Stimulated activated effector memory CD8-positive, alpha-beta T cell treated with anti-CD3 and anti-CD28 coated beads, Interleukin-12 subunit alpha, Interleukin-12 subunit beta, amount 100 ng/mL, for 72 hours (primary cell): ENCODE measurements around the gene ARHGAP45.

Source experiments
- ATAC-seq: fragments of 150-1000 bp; cut with Tn5 transposase; 2 replicates; pipeline ENCODE4 v1.10.0; 2021
- DNase-seq, 2 donors: peaks; one replicate each; pipeline ENCODE4 v3.0.0; 2021 to 2022; ENCODE audit warnings: low spot score in 2 of 2
- H3K27ac Mint-ChIP-seq: one replicate; pipeline ENCODE4 v1.8.0; 2022; ENCODE audit warnings: mild to moderate bottlenecking, mixed read lengths
- H3K36me3 Mint-ChIP-seq: one replicate; pipeline ENCODE4 v1.8.0; 2022; ENCODE audit warnings: mild to moderate bottlenecking, mixed read lengths
- H3K4me1 Mint-ChIP-seq: one replicate; pipeline ENCODE4 v1.8.0; 2022; ENCODE audit warnings: mixed read lengths
- H3K4me3 Mint-ChIP-seq: one replicate; pipeline ENCODE4 v1.8.0; 2022; ENCODE audit warnings: mild to moderate bottlenecking, mixed read lengths
- H3K9me3 Mint-ChIP-seq: one replicate; pipeline ENCODE4 v1.8.0; 2022; ENCODE audit warnings: mixed read lengths

ARHGAP45 gene

GRCh38 chr19:1082928-1083816 is 16.2 kb downstream of the ARHGAP45 start:
- H3K4me1 Mint-ChIP-seq = peaks cover 34% of the 10 kb centered on the region

GRCh38 chr19:1084024-1084868 is 17.3 kb downstream of the ARHGAP45 start:
- Mint-ChIP-seq H3K36me3 (peaks cover 100% of the 10 kb centered on the region), H3K4me1 (peaks cover 45% of the 10 kb centered on the region), H3K4me3 (no peak overlapping the region), H3K27ac (peak overlapping the region; percentile 94), H3K9me3 (no peaks in the 10 kb centered on the region)
- DNase-seq (no peak), ATAC-seq (no peak)

More at GRCh38 chr19:1082928-1083816, 16.2 kb downstream of the ARHGAP45 start:
- Mint-ChIP-seq H3K4me3 (no peak overlapping the region), H3K36me3 (peaks cover 100% of the 10 kb centered on the region), H3K27ac (peak overlapping the region; percentile 74), H3K9me3 (no peaks in the 10 kb centered on the region)
- DNase-seq (no peak), ATAC-seq (no peak)

- ATAC-seq (no peak), DNase-seq (no peak)
- peak overlapping the region; percentile 94 for H3K27ac Mint-ChIP-seq
- H3K9me3 Mint-ChIP-seq = no peaks in the 10 kb centered on the region
- no peak overlapping the region for H3K4me3 Mint-ChIP-seq
- peaks cover 100% of the 10 kb centered on the region for H3K36me3 Mint-ChIP-seq
- peaks cover 48% of the 10 kb centered on the region for H3K4me1 Mint-ChIP-seq
These were observed 18.2 kb downstream of the ARHGAP45 start for GRCh38 chr19:1085053-1085658.

- H3K4me1 Mint-ChIP-seq = peaks cover 48% of the 10 kb centered on the region
- peak overlapping the region; percentile 94 for H3K27ac Mint-ChIP-seq
- H3K9me3 Mint-ChIP-seq = no peaks in the 10 kb centered on the region
- no peak overlapping the region for H3K4me3 Mint-ChIP-seq
- peaks cover 100% of the 10 kb centered on the region for H3K36me3 Mint-ChIP-seq
- ATAC-seq (no peak), DNase-seq (no peak)
These were observed 18.9 kb downstream of the ARHGAP45 start for GRCh38 chr19:1085676-1086442.

- ATAC-seq (no peak), DNase-seq (no peak)
- Mint-ChIP-seq H3K27ac (peak overlapping the region; percentile 94), H3K36me3 (peaks cover 100% of the 10 kb centered on the region), H3K4me3 (no peak overlapping the region), H3K4me1 (peaks cover 46% of the 10 kb centered on the region), H3K9me3 (no peaks in the 10 kb centered on the region)
These were observed 19.6 kb downstream of the ARHGAP45 start for GRCh38 chr19:1086613-1087012.

- Mint-ChIP-seq H3K27ac (peak overlapping the region; percentile 94), H3K4me3 (peak overlapping the region; percentile 30), H3K9me3 (no peaks in the 10 kb centered on the region), H3K4me1 (peaks cover 44% of the 10 kb centered on the region), H3K36me3 (peaks cover 100% of the 10 kb centered on the region)
- DNase-seq = no peak
- peak; percentile 27 for ATAC-seq
These were observed 20.9 kb downstream of the ARHGAP45 start for GRCh38 chr19:1087813-1088415.

GRCh38 chr19:1088416-1089010 is 21.5 kb downstream of the ARHGAP45 start:
- H3K36me3 Mint-ChIP-seq = peaks cover 100% of the 10 kb centered on the region
- DNase-seq (no peak), ATAC-seq (peak; percentile 6)
- peak overlapping the region; percentile 30 for H3K4me3 Mint-ChIP-seq
- peaks cover 48% of the 10 kb centered on the region for H3K4me1 Mint-ChIP-seq
- peak overlapping the region; percentile 94 for H3K27ac Mint-ChIP-seq
- H3K9me3 Mint-ChIP-seq = no peaks in the 10 kb centered on the region

- Mint-ChIP-seq H3K4me1 (peaks cover 53% of the 10 kb centered on the region), H3K4me3 (no peak overlapping the region), H3K27ac (peak overlapping the region; percentile 94), H3K9me3 (no peaks in the 10 kb centered on the region), H3K36me3 (peaks cover 97% of the 10 kb centered on the region)
- no peak for DNase-seq
- no peak for ATAC-seq
These were observed 22.3 kb downstream of the ARHGAP45 start for GRCh38 chr19:1089126-1089771.

GRCh38 chr19:1089891-1090290 is 22.9 kb downstream of the ARHGAP45 start:
- ATAC-seq = peak; percentile 52
- H3K27ac Mint-ChIP-seq = peak overlapping the region; percentile 94
- no peak overlapping the region for H3K4me3 Mint-ChIP-seq
- DNase-seq = no peak
- peaks cover 96% of the 10 kb centered on the region for H3K36me3 Mint-ChIP-seq
- no peaks in the 10 kb centered on the region for H3K9me3 Mint-ChIP-seq
- H3K4me1 Mint-ChIP-seq = peaks cover 56% of the 10 kb centered on the region

GRCh38 chr19:1090731-1091543 is 24.0 kb downstream of the ARHGAP45 start:
- peaks cover 58% of the 10 kb centered on the region for H3K4me1 Mint-ChIP-seq
- peak overlapping the region; percentile 40 for H3K4me3 Mint-ChIP-seq
- H3K27ac Mint-ChIP-seq = peak overlapping the region; percentile 78
- ATAC-seq (peak; percentile 19), DNase-seq (no peak)
- H3K36me3 Mint-ChIP-seq = peaks cover 95% of the 10 kb centered on the region
- no peaks in the 10 kb centered on the region for H3K9me3 Mint-ChIP-seq

- H3K4me3 Mint-ChIP-seq = peak overlapping the region; percentile 40
- peaks cover 65% of the 10 kb centered on the region for H3K4me1 Mint-ChIP-seq
- H3K9me3 Mint-ChIP-seq = no peaks in the 10 kb centered on the region
- ATAC-seq (no peak), DNase-seq (no peak)
- peaks cover 87% of the 10 kb centered on the region for H3K36me3 Mint-ChIP-seq
- peak overlapping the region; percentile 78 for H3K27ac Mint-ChIP-seq
These were observed 24.7 kb downstream of the ARHGAP45 start for GRCh38 chr19:1091544-1092175.

GRCh38 chr19:1093330-1093729 is 26.4 kb downstream of the ARHGAP45 start:
- peaks cover 62% of the 10 kb centered on the region for H3K4me1 Mint-ChIP-seq
- H3K27ac Mint-ChIP-seq = peak overlapping the region; percentile 94
- H3K9me3 Mint-ChIP-seq = no peaks in the 10 kb centered on the region
- DNase-seq = no peak
- ATAC-seq = no peak
- H3K36me3 Mint-ChIP-seq = peaks cover 76% of the 10 kb centered on the region
- H3K4me3 Mint-ChIP-seq = peak overlapping the region; percentile 87
